ENCODE data around the gene TPCN2.

The TPCN2 gene

GRCh38 chr11:69155302-69156234 lies 106.8 kb downstream of the TPCN2 start, which contains the start of gene SMIM38:
Gene SMIM38, plus strand, starts transcription at chr11:69155935. Its CDS starts 1,912 bp downstream, at chr11:69157847.
- no peak for DNase-seq

- DNase-seq = no peak
Measured at GRCh38 chr11:69156235-69156639, 107.5 kb downstream of the TPCN2 start.

GRCh38 chr11:69156673-69157155 lies 108.0 kb downstream of the TPCN2 start:
- no peak for DNase-seq

- DNase-seq = no peak
Measured at GRCh38 chr11:69157156-69157821, 108.6 kb downstream of the TPCN2 start.

- DNase-seq = no peak
Measured at GRCh38 chr11:69157822-69158231, 109.1 kb downstream of the TPCN2 start.

- no peak for DNase-seq
Measured at GRCh38 chr11:69158301-69159149, 109.8 kb downstream of the TPCN2 start.

- DNase-seq = no peak
Measured at GRCh38 chr11:69159150-69159852, 110.6 kb downstream of the TPCN2 start.

GRCh38 chr11:69160296-69161116 lies 111.8 kb downstream of the TPCN2 start:
- no peak for DNase-seq

- DNase-seq = no peak
Measured at GRCh38 chr11:69161117-69161407, 112.3 kb downstream of the TPCN2 start.

GRCh38 chr11:69162505-69162904 lies 113.8 kb downstream of the TPCN2 start:
- DNase-seq = no peak

- no peak for DNase-seq
Measured at GRCh38 chr11:69163842-69164241, 115.1 kb downstream of the TPCN2 start.

GRCh38 chr11:69164824-69165223 lies 116.1 kb downstream of the TPCN2 start:
- no peak for DNase-seq

GRCh38 chr11:69165775-69166174 lies 117.0 kb downstream of the TPCN2 start:
- no peak for DNase-seq

- peak; percentile 61 for DNase-seq
Measured at GRCh38 chr11:69166218-69167115, 117.7 kb downstream of the TPCN2 start.

- no peak for DNase-seq
Measured at GRCh38 chr11:69167130-69167915, 118.6 kb downstream of the TPCN2 start.

- no peak for DNase-seq
Measured at GRCh38 chr11:69167916-69168691, 119.4 kb downstream of the TPCN2 start.

- no peak for DNase-seq
Measured at GRCh38 chr11:69169479-69169878, 120.7 kb downstream of the TPCN2 start.

- no peak for DNase-seq
Measured at GRCh38 chr11:69170704-69171103, 122.0 kb downstream of the TPCN2 start.

All from stimulated activated CD4-positive, alpha-beta T cell treated with anti-CD3 and anti-CD28 coated beads, Interleukin-4, amount 100 ng/mL, for 1 hour (primary cell).